GM19395 (cell line): ENCODE measurements around the gene EMX2.
"Not testable (repeated sequence)": the region's sequence is repeated elsewhere in the genome, so short reads cannot be mapped to it uniquely, and the experiment has no call there.

ENCODE experiments used
- ATAC-seq: cut with Tn5 transposase; IDR thresholded peaks from one replicate; pipeline ENCODE4 v1.9.1; 2021; ENCODE audit warnings: mild to moderate bottlenecking, moderate library complexity; ENCODE audit not compliant: unreplicated experiment

The EMX2 gene

DNA sequence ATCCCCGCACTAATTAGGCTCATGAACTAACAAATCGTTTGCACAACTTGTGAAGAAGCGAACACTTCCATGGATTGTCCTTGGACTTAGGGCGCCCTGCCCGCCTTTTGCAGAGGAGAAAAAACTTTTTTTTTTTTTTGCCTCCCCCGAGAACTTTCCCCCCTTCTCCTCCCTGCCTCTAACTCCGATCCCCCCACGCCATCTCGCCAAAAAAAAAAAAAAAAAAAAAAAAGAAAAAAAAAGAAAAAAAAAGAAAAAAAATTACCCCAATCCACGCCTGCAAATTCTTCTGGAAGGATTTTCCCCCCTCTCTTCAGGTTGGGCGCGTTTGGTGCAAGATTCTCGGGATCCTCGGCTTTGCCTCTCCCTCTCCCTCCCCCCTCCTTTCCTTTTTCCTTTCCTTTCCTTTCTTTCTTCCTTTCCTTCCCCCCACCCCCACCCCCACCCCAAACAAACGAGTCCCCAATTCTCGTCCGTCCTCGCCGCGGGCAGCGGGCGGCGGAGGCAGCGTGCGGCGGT is at the start of gene EMX2:
EMX2 (plus strand) TSS at position 41 of the 519 bp plus-strand sequence. CDS start 522 bp downstream, outside the sequence.
- ATAC-seq, result no peak

DNA sequence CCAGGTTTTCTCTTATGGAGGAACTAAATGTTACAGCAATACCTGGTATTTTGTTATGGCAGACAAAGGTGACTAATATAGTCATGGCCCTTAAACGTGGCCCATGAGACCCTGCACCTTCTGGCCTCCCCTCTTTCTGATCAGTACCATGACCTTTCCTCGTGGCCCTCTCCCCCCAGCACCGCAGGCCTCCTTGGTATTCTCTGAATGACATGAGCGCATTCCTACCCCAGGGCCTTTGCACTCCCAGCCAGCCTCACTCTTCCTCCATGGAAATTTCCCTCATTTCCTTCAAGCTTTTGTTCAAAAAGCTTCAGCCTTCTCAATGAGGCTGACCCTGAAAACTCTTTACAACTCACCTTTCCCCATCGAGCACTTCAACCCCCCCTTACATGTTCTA is 46.5 kb upstream of the EMX2 start:
- ATAC-seq, result no peak

DNA sequence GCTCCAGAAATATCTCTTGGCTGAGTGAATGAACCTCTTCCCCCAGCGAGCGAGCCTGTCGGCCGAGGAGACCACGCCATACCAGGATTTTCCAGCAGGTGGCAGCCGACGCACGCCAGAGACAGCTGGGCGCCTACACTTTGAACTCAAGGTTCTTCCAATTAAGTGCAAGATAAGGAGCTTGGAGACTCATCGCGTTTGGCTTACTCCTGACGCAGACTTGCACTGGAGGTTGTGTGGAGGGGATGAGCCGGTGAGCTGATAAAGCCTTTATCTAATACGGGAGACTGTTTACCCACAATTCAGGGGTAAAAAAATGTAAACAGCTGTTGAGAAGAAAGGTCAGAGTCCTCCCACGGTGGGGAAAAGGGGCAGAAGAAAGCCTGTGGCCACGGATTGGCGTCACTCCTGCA is 45.9 kb upstream of the EMX2 start:
- ATAC-seq, result peak; percentile 93

GRCh38 chr10:117497736-117498135 is 44.8 kb upstream of the EMX2 start:
- no peak for ATAC-seq

GRCh38 chr10:117499248-117500105 is 43.1 kb upstream of the EMX2 start:
- ATAC-seq, result no peak

- no peak for ATAC-seq
These were observed 42.1 kb upstream of the EMX2 start for GRCh38 chr10:117500456-117500855.

GRCh38 chr10:117501460-117502035 is 41.0 kb upstream of the EMX2 start:
- ATAC-seq, result no peak

DNA sequence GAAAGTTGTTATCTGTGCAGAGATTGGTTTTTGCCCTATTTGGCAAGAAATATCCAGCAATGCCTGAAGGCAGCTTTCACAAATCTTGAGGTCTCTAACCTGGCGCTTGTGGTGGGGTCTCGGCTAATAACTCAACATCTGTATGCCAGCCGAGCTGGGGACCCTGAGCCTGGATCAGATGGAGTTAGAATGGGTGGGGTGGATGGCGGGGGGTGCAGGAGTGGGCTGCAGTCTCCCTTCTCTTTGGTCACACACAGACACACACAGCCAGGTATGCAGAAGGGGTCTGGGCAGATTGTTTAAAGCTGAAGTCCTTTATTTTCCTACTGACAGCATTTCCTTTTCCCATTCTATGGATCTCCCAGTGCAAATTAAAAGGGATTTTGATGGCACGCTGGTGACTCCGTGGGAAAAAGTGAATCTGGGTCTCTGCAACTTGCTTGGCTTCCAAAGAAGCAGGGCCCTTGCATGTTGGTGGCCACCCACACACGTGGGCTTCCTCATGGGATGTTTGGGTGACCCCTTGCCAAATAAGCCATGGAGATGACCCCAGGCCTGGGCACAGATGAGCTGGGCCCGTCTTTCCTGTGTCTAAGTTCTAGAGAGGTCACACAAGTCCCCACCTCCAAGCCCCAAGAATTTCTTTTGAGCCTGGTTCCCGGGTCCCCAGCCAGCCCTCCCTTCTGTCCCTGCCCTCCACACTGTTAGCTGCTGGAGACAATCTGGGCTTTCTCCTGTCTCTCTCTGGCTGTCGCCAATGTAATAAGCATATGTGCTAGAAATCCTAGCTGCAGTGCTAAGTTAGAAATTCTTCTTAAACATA is 39.9 kb upstream of the EMX2 start:
- ATAC-seq, result peak; percentile 27

DNA sequence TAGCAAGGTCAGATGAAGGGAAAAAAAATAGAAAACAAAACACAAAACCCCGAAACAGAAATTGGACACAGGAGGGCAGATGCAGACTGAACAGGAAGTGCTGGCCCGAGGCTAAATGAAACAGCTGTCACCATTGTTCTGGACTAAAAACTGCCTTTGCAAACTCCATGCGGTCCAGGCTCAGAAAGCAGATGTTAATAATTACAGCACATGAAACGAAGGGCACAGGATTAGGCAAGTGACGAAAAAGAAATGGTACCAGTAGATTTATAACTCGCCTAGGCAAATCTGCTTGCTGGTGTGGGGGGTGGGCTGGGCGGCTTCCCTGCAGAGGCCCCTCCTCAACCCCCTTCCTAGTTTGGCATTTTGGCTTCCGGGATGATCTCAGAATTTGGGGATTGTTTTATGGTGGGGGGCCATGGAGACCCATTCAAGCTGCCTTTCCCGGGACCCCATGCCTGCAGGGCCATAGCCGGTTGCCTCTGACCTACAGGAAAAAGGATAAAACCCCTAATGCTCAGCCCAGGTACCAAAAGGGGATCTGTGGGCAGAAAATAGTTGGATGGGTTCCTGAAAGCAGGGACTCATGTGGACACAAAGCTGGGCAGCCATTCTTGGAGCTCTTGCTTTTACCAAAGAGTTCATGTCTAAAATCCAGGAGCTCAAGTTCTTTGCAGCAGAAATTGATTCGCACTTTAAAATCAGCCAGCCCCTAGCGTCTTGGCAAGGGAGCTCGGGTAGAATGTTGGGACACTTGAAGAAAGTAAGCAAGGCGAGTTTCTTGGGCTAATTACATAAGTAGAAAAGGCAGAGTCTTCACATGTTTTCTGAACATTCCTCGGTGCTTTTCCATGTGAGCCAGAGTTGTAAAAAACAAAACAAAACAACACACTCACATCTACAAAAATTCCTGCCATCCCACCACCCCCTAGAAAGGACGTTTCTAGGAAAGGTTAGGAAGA is 39.0 kb upstream of the EMX2 start:
- peak; percentile 90 for ATAC-seq

- no peak for ATAC-seq
These were observed 38.0 kb upstream of the EMX2 start for GRCh38 chr10:117504562-117504961.

- ATAC-seq, result not testable (repeated sequence)
These were observed 35.5 kb upstream of the EMX2 start for GRCh38 chr10:117507081-117507480.

DNA sequence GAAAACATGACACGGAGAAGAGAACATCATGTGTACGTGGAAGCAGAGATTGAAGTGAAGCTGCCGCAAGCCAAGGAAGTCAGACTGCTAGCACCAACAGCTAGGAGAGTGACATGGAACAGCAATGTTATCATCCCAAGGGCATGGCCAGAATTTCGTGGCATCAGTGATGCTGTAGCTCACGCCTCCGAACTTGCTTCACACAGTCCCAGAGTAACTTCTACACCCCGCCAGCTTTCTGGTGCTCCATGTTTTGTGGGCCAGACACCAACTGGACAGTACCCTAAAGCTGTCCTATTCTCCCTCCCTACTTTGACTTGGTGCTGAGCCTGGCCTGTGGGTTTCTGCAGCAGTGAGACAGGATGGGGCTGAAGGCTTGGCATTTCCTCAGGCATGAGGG is 33.0 kb upstream of the EMX2 start:
- no peak for ATAC-seq

- no peak for ATAC-seq
These were observed 30.8 kb upstream of the EMX2 start for GRCh38 chr10:117511601-117512390.

DNA sequence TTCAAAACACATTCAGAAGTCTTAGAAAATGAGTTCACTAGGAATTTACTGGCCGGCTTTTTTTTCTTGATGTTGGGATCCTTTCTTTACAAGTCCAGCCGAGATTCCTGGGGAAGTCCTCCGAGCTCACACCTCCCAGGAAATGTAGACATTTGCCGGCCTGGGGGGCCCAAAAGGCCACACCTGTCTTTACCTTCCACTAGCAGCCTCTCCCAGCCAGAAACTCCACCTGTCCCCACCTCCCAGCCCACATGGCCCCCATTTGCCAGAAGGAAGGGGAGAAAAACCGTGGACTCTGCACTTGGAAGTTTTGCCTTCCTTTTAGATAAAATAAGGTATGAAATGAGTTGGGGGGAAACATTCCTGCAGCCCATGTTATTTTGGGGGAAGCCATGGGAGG is 27.6 kb upstream of the EMX2 start:
- no peak for ATAC-seq

DNA sequence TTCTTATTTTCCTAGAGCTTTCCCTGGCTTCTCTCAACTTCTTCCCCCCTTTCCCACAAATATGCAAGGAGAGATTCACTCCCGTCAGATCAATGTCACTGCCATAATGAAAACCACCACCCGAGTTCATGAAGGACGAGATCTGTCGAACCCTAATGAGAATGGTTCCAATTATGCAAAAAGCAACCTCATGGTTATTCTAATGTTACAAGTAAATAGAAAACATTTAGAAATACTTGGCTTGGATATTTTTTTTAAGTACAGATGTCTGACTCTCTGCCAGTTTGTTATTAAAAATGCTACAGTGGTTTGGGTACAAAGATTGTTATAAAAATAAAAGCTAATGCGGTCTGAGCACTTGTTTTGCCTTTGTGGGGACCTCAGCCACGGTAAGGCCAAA is 25.9 kb upstream of the EMX2 start:
- ATAC-seq, result no peak

- ATAC-seq, result no peak
These were observed 24.3 kb upstream of the EMX2 start for GRCh38 chr10:117518246-117518645.

- ATAC-seq, result no peak
These were observed 23.3 kb upstream of the EMX2 start for GRCh38 chr10:117519286-117519685.

DNA sequence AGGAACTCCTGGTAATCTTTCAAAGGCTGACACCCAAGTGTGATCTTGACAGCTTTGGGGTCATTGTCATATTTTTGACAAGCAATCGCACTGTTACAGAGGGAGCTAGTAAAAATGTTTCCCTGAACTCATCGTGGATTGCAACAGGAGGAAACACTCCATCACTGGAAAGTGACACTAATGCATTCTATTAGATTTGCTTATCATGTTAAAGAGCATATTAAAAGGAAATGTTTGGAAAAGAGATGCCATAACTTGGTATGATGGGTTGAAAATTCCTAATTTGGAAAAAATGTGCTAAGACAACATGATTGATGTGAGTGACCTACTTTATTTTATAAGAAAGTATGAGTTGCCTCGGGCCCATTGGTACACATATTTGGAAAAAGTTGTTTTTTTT is 22.7 kb upstream of the EMX2 start:
- ATAC-seq, result no peak

DNA sequence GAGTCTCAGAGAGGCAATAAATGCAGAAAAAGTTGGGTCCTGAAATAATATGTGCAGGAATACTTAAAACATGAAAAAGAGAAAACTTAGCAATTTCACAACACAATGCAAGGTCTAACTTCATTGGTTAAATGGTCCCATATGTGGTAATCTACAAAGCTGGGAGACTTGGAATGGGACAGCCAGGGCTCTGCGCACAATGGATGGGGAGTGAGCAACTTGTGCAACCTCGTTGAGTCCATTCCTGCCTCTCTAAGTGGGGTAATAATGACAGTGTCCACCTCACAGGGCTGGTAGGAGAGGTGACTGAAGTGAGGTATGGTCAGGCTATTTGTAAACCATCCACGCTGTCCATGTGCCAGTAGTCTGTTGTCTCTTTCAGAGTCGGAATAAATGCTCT is 11.8 kb upstream of the EMX2 start:
- ATAC-seq, result no peak
